ENCODE results near the gene LCNL1. TPM values are rescaled to one million over a fixed set of nuclear protein-coding genes. Genes with fewer than 3 reads are reported as not detected.
"Not testable (repeated sequence)": the region's sequence is repeated elsewhere in the genome, so short reads cannot be mapped to it uniquely, and the experiment has no call there.

Gene LCNL1
- total RNA-seq, 1 donor from 2014 or later: not detected

- Histone ChIP-seq H3K27me3 (ENCODE audit: control insufficient read depth, insufficient read depth, low read length) (peaks cover 6% of the 10 kb centered on the region), H3K4me3 (ENCODE audit: low read depth, low read length) (no peak overlapping the region), H3K36me3 (ENCODE audit: control insufficient read depth, insufficient read depth, low read length) (no peaks in the 10 kb centered on the region)
- no peak for TF ChIP-seq CTCF (IDR thresholded peaks at IDR 0.05; ENCODE audit: insufficient read depth, low read length, poor library complexity, severe bottlenecking)
- DNase-seq (ENCODE audit: low read depth): no peak
Measured at GRCh38 chr9:137030538-137031527, 48.0 kb downstream of the LCNL1 start.

DNA sequence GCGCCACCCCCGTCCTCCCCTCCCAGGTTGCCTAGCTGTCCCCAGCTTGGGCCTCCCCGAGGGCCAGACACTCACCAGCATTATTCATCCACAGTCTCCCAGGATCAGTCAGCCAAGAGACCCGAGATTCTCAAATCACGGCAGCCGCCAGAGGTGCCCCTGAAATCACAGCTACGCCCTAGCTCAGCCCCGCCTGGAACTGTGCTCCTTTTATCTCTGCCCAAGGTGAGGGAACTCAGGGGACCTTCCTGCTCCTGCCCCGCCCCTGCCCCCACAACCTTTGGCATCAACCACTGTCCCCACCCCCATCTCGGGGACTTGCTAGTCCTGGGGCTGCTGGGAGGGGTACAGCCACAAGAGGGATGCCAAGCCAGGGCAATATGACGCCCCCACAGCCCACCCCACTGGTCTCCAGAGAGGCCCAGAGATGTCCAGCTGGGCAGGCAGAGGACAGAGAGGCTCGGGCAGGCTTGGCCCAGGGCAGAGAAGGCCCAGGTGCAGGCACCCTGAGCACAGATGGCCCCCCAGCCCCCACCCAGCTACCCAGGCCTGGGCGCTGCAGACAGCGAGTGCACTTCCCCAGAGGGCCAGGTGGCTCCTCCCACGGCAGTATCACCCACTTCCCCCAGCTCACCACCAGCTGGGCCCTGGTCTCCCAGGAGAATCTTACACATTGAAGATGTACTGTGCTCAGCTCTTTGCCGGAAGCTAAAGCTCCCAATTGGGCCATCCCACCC is 49.3 kb downstream of the LCNL1 start, which contains the start of gene FUT7:
TSS of gene FUT7 (minus strand) at position 185 of the 737 bp plus-strand sequence. CDS start at position 88, 97 bp downstream.
- no peak for TF ChIP-seq CTCF (IDR thresholded peaks at IDR 0.05; ENCODE audit: insufficient read depth, low read length, poor library complexity, severe bottlenecking)
- H3K36me3 ChIP-seq (ENCODE audit: control insufficient read depth, insufficient read depth, low read length): no peaks in the 10 kb centered on the region
- no peak within 1 kb of the TSS for H3K4me3 ChIP-seq (ENCODE audit: low read depth, low read length)

DNA sequence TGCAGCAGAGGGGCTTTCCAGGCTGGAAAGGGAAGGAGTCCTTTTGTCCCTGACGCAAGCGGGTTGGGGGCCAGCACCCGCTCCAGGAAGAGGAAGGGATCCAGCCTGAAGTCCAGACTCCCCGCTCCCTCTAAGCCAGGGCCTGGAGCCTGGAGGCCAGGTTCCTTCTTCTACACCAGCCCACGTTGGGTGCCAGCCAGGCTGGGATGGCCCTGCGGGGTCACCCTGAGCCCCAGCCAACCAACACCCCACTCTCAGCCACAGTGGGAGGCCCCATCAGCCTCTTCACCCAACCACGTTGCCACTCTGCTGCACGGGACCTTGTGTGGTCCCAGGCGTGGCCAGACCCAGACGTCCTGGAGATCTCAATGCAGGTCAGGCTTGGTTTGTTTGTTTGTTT is 50.1 kb downstream of the LCNL1 start:
- Histone ChIP-seq H3K27me3 (ENCODE audit: control insufficient read depth, insufficient read depth, low read length) (peaks cover 4% of the 10 kb centered on the region), H3K36me3 (ENCODE audit: control insufficient read depth, insufficient read depth, low read length) (no peaks in the 10 kb centered on the region), H3K4me3 (ENCODE audit: low read depth, low read length) (no peak overlapping the region)
- no peak for DNase-seq (ENCODE audit: low read depth)
- no peak for TF ChIP-seq CTCF (IDR thresholded peaks at IDR 0.05; ENCODE audit: insufficient read depth, low read length, poor library complexity, severe bottlenecking)

More for the DNA sequence above, 49.3 kb downstream of the LCNL1 start, which contains the start of gene FUT7:
- DNase-seq (ENCODE audit: low read depth): no peak
- peaks cover 4% of the 10 kb centered on the region for H3K27me3 ChIP-seq (ENCODE audit: control insufficient read depth, insufficient read depth, low read length)

GRCh38 chr9:137033481-137033880 is 50.7 kb downstream of the LCNL1 start:
- H3K36me3 ChIP-seq (ENCODE audit: control insufficient read depth, insufficient read depth, low read length); H3K4me3 ChIP-seq (ENCODE audit: low read depth, low read length); H3K27me3 ChIP-seq (ENCODE audit: control insufficient read depth, insufficient read depth, low read length); DNase-seq (ENCODE audit: low read depth): not testable (repeated sequence)

DNA sequence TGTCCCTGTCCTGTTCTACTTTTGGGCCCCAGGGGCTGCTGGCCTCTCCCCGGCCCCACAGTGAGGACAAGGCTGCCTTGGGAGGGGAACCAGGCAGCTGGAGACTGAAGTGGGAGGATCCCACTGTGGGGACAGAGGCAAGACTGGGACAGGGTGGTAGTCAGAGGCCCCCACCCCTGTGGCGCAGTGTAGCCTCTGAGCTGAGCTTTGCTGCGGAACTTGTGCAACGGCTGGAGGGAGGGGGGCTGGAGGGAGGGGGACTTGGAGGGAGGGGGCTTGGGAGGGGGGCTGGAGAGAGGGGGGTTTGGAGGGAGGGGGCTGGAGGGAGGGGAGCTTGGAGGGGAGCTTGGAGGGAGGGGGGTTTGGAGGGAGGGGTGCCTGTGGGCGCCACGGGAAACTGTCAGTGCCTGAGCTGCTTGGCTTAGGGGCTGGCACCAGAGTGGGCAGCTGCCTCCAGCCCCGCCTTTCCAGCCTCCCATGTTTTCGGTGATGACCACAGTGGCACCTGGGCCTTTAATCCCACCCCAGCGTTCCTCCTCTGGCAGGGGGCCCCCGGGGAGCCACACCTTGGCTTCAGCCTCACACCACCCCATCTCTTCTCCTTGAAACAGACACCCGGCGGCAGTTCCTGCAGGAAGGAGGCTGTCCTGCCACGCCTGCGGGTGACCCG is 51.4 kb downstream of the LCNL1 start:
- Histone ChIP-seq H3K27me3 (ENCODE audit: control insufficient read depth, insufficient read depth, low read length) (peaks cover 4% of the 10 kb centered on the region), H3K36me3 (ENCODE audit: control insufficient read depth, insufficient read depth, low read length) (no peaks in the 10 kb centered on the region), H3K4me3 (ENCODE audit: low read depth, low read length) (no peak overlapping the region)
- TF ChIP-seq CTCF (IDR thresholded peaks at IDR 0.05; ENCODE audit: insufficient read depth, low read length, poor library complexity, severe bottlenecking): no peak
- DNase-seq (ENCODE audit: low read depth): no peak

All from kidney epithelial cell (primary cell).